ENCODE results near the gene FADS3.
A peak's percentile ranks its signal among the peaks of the same experiment; 100 is the strongest.

The FADS3 gene

GRCh38 chr11:61829806-61830205, 61.5 kb downstream of the FADS3 start:
- TF ChIP-seq CTCF (conservative IDR thresholded peaks at IDR 0.05) = no peak
- H3K27ac ChIP-seq = peak overlapping the region; percentile 69

- peak overlapping the region; percentile 69 for H3K27ac ChIP-seq
- TF ChIP-seq CTCF (conservative IDR thresholded peaks at IDR 0.05) = no peak
Measured at GRCh38 chr11:61828629-61829407, 62.5 kb downstream of the FADS3 start.

- no peak for TF ChIP-seq CTCF (conservative IDR thresholded peaks at IDR 0.05)
Measured at GRCh38 chr11:61828379-61828628, 63.0 kb downstream of the FADS3 start.

GRCh38 chr11:61827571-61828378, 63.6 kb downstream of the FADS3 start, which contains the start of gene FADS2:
Gene FADS2 (plus strand): TSS chr11:61828300. CDS start chr11:61828391, 91 bp downstream.
- H3K27ac ChIP-seq = peak within 1 kb of the TSS; percentile 69
- TF ChIP-seq CTCF (conservative IDR thresholded peaks at IDR 0.05) = no peak

More at GRCh38 chr11:61828379-61828628, 63.0 kb downstream of the FADS3 start:
- H3K27ac ChIP-seq = peak overlapping the region; percentile 69; the same call in 1 of the 2 replicates

GRCh38 chr11:61826930-61827570, 64.3 kb downstream of the FADS3 start:
- peak overlapping the region; percentile 69; the same call in 1 of the 2 replicates for H3K27ac ChIP-seq
- TF ChIP-seq CTCF (conservative IDR thresholded peaks at IDR 0.05) = no peak
